T-helper 2 cell treated with Interferon-gamma antibody and Interleukin-4, amounts not matched to agents 100 ng/mL and 5 ng/mL, for 36 hours (primary cell): ENCODE results near the gene SIK3. TPM values are rescaled to one million over a fixed set of nuclear protein-coding genes. Genes with fewer than 3 reads are reported as not detected.

Experiments used
- intact Hi-C: fragments of 100-400 bp; cut with micrococcal nuclease; formaldehyde crosslinking; loops from one replicate; pipeline ENCODE4 v1.15.1; 2023
- total RNA-seq: library from RNA; stranded (reverse); gene quantifications from 2 replicates; pipeline ENCODE4 v1.2.3, GENCODE V29; 2022

The SIK3 gene
- total RNA-seq, 1 donor from 2014 or later = 27.1 TPM

- intact Hi-C loops = no loop called here
Measured at GRCh38 chr11:117110294-117110950, 12.2 kb upstream of the SIK3 start.

GRCh38 chr11:117107701-117108590, 9.7 kb upstream of the SIK3 start:
- intact Hi-C loops = no loop called here

- intact Hi-C loops = no loop called here
Measured at GRCh38 chr11:117100556-117100955, 2.3 kb upstream of the SIK3 start.

GRCh38 chr11:117099696-117100095, 1.5 kb upstream of the SIK3 start:
- intact Hi-C loops = loop anchor here (2.0 to 5.0 kb wide), 5 partner anchors 37 to 327 kb away; partner anchors contain the start of genes APOA1 and BUD13

- intact Hi-C loops = loop anchor here (1.0 to 5.0 kb wide), 8 partner anchors 35 to 325 kb away; partner anchors contain the start of genes APOA1, APOA5 and BUD13
Measured at GRCh38 chr11:117097389-117098268, 599 bp downstream of the SIK3 start.

- intact Hi-C loops = loop anchor here (2.0 to 5.0 kb wide), 6 partner anchors 35 to 325 kb away; partner anchors contain the start of genes APOA1, APOA5 and BUD13
Measured at GRCh38 chr11:117097014-117097388, 1.2 kb downstream of the SIK3 start.

GRCh38 chr11:117096201-117096991, 1.8 kb downstream of the SIK3 start:
- intact Hi-C loops = loop anchor here (2.0 to 5.0 kb wide), 6 partner anchors 34 to 324 kb away; partner anchors contain the start of genes APOA1, APOA5 and BUD13

GRCh38 chr11:117095284-117096161, 2.7 kb downstream of the SIK3 start:
- intact Hi-C loops = loop anchor here (2.0 to 5.0 kb wide), 6 partner anchors 33 to 323 kb away; partner anchors contain the start of genes APOA1, APOA5 and BUD13

- intact Hi-C loops = loop anchor here (5.0 kb wide), 4 partner anchors 32 to 322 kb away; partner anchors contain the start of genes APOA1 and BUD13
Measured at GRCh38 chr11:117094776-117095175, 3.5 kb downstream of the SIK3 start.

- intact Hi-C loops = no loop called here
Measured at GRCh38 chr11:117092951-117093590, 5.2 kb downstream of the SIK3 start.

- intact Hi-C loops = no loop called here
Measured at GRCh38 chr11:117091753-117092477, 6.3 kb downstream of the SIK3 start.

GRCh38 chr11:117090111-117090706, 8.0 kb downstream of the SIK3 start:
- intact Hi-C loops = no loop called here

- intact Hi-C loops = no loop called here
Measured at GRCh38 chr11:117089685-117090084, 8.5 kb downstream of the SIK3 start.

- intact Hi-C loops = no loop called here
Measured at GRCh38 chr11:117087446-117087845, 10.8 kb downstream of the SIK3 start.

- intact Hi-C loops = no loop called here
Measured at GRCh38 chr11:117084992-117085391, 13.2 kb downstream of the SIK3 start.

GRCh38 chr11:117083011-117083935, 15.0 kb downstream of the SIK3 start:
- intact Hi-C loops = no loop called here
